ENCODE measurements around the gene FGFR1OP2. TPM values are rescaled to one million over a fixed set of nuclear protein-coding genes. Genes with fewer than 3 reads are reported as not detected.
"Not testable (repeated sequence)": the region's sequence is repeated elsewhere in the genome, so short reads cannot be mapped to it uniquely, and the experiment has no call there.

Gene FGFR1OP2
- total RNA-seq = 30.6 TPM
- long read RNA-seq, transcript FGFR1OP2-201 (7 exons, 2,924 nt) = major isoform, 15 of 22 reads
- long read RNA-seq, partial matches to known transcripts = 1 of 22 reads
- long read RNA-seq, other reads (novel, unspliced or antisense) = 0 of 22 reads

- DNase-seq (ENCODE audit: missing footprints) = peak; percentile 100
- ATAC-seq = peak; percentile 99
- intact Hi-C loops (cut with DNase I) = loop anchor here (1.0 kb wide), 2 partner anchors 73 to 76 kb away; partner anchors contain the start of gene TM7SF3
Observed at GRCh38 chr12:26937863-26938700, at the start of gene FGFR1OP2, which contains the start of gene INTS13. TSS of gene FGFR1OP2 (plus strand) at chr12:26938470. CDS start at chr12:26954159, 15,689 bp downstream. TSS of gene INTS13 (minus strand) at chr12:26937981. CDS start at chr12:26936803, 1,178 bp downstream.

DNA sequence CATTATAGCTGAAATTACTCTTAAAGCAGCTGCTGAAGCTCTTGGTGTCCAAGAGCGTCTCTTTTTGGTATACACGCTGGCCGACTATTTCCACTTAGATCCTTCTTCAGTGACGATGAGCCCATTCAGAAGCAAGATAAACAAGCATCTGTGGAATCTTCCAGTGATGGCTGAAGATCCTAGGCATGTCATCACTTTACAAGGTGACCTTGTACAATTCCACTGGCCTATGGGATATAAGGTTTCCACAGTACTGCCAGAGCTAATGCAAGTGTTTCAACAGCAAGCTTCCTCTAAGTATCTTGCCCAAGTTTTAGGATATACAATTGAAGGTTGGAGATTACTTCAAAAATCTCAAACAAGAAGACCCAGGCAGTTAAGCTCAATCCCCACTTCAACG lies 47.5 kb upstream of the FGFR1OP2 start:
- ATAC-seq (no peak), DNase-seq (ENCODE audit: missing footprints) (no peak)
- intact Hi-C loops (cut with DNase I) = no loop called here

GRCh38 chr12:26891704-26892103 lies 46.6 kb upstream of the FGFR1OP2 start:
- no peak for ATAC-seq
- intact Hi-C loops (cut with DNase I) = no loop called here
- DNase-seq (ENCODE audit: missing footprints) = no peak

DNA sequence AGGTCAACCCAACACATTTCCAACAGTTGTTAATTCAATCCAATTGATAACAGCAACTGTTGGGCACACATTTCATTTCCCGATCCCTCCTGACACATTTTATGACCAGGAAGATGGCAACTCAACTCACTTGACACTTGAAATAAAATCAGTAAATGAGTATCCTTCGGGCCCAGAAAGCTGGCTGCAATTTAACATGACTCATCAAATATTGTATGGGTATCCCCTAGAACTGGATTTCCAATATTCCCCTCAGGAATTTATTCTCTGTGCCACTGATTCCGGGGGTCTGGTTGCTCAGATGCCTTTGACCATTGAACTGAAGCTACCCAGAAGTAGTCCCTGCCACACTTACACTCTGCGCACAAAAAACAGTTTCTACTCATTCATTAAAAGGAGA lies 42.6 kb upstream of the FGFR1OP2 start:
- no peak for ATAC-seq
- DNase-seq (ENCODE audit: missing footprints) = no peak
- intact Hi-C loops (cut with DNase I) = no loop called here

GRCh38 chr12:26896913-26897312 lies 41.4 kb upstream of the FGFR1OP2 start:
- DNase-seq (ENCODE audit: missing footprints) (no peak), ATAC-seq (no peak)
- intact Hi-C loops (cut with DNase I) = no loop called here

GRCh38 chr12:26903396-26903795 lies 34.9 kb upstream of the FGFR1OP2 start:
- DNase-seq (ENCODE audit: missing footprints); intact Hi-C loops (cut with DNase I); ATAC-seq: not testable (repeated sequence)

DNA sequence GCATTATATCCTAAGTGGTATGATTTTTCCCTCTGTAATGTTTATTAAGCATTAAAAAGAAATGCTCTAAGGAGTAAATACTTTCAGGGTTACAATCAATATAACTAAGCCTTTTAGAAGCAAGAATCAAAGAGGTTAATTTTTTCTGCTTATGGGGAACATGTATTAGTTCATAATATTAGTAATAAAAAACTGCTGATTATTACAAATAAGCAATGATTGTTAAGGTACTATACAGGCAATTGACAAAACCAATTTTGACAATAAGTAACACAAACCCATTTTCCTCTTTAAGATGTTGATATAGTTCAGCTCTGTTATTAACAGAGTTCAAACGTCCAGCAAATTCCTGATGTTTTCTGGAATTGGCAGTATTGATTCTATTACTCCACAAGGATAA lies 32.2 kb upstream of the FGFR1OP2 start:
- intact Hi-C loops (cut with DNase I) = no loop called here
- no peak for DNase-seq (ENCODE audit: missing footprints)
- ATAC-seq = no peak

- ATAC-seq (no peak), DNase-seq (ENCODE audit: missing footprints) (no peak)
- intact Hi-C loops (cut with DNase I) = no loop called here
Observed at GRCh38 chr12:26906704-26907103, 31.6 kb upstream of the FGFR1OP2 start.

GRCh38 chr12:26918321-26919215 lies 19.7 kb upstream of the FGFR1OP2 start:
- intact Hi-C loops (cut with DNase I) = no loop called here

GRCh38 chr12:26919216-26919555 lies 19.1 kb upstream of the FGFR1OP2 start:
- DNase-seq (ENCODE audit: missing footprints) (no peak), ATAC-seq (no peak)
- intact Hi-C loops (cut with DNase I) = no loop called here

More at GRCh38 chr12:26918321-26919215, 19.7 kb upstream of the FGFR1OP2 start:
- ATAC-seq = no peak
- DNase-seq (ENCODE audit: missing footprints) = no peak

DNA sequence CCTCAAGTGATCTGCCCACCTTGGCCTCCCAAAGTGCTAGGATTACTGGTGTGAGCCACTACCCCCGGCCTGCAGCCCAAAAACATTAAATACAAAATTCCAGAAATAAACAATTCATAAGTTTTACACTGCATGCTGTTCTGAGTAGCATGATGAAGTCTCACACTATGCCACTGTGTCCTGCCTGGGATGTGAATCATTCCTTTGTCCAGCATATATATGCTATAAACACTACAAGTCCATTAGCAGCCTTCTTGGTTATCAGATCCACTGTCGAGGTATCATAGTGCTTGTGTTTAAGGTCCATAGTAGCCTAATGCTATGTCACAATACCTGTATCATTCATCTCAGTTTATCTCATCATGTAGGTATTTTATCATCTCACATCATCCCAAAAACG lies 16.4 kb upstream of the FGFR1OP2 start:
- DNase-seq (ENCODE audit: missing footprints) (no peak), ATAC-seq (no peak)
- intact Hi-C loops (cut with DNase I) = no loop called here

DNA sequence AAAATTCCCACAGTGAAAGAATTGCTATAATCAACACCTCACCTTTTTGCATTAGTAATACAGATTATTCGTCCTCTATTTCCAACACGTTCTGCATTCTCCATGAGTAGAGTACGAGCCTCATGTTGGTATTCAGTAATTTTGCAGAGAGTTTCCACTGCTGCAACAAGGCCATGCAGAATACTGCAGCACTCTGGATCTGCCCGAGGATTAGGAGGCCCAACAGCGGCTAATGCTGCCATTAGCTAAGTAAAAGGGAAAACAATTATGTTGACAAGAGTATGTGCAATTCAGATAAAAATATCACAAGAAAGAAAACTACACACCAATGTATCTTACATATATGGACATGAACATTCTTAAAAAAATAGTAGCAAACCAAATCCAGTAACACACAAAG lies 9.6 kb upstream of the FGFR1OP2 start:
- no peak for ATAC-seq
- intact Hi-C loops (cut with DNase I) = no loop called here
- no peak for DNase-seq (ENCODE audit: missing footprints)

- no peak for ATAC-seq
- DNase-seq (ENCODE audit: missing footprints) = no peak
- intact Hi-C loops (cut with DNase I) = no loop called here
Observed at GRCh38 chr12:26929590-26929989, 8.7 kb upstream of the FGFR1OP2 start.

- DNase-seq (ENCODE audit: missing footprints) = no peak
- intact Hi-C loops (cut with DNase I) = no loop called here
- ATAC-seq = no peak
Observed at GRCh38 chr12:26935636-26936378, 2.5 kb upstream of the FGFR1OP2 start.

DNA sequence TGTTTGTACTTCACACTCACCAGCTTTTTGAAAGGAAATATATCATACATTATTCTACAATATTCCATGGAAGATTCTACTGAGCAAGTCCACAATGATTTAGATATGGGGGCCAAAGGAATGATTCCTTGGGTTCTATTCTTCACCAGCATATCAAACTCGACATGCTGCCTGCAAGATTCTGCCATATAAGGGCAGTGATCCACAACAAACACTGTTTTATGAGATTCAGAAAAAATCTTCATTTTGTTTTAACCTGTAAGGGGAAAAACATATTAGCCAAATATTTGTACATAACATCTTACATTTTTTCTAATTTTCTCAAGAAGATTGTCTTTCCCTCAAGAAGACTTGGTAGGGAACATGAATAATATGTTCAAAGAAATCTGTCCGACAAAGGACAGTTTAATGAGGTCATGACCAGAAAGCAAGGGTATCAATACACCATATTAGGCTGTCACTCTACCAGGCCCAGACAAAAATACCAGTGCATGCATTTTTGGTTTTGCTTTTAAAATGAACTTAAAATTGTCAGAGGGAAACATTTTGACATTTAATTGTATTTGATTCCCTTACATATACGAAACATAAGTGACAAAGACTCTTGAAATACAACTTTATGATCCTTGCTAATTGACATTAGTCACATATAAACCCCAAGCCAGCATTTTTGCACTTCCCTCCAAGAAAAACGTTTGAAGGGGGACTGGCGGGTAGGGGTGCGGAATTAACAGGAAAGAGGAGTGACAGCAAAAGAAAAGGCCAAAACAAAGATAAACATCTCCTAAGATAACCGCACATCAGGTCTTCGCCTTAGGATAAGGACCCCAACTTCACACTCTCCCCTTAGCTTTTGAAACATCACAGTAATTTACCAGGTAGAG lies 1.5 kb upstream of the FGFR1OP2 start:
- intact Hi-C loops (cut with DNase I) = loop anchor here (1.0 kb wide), 1 partner anchor 74 kb away; no protein-coding TSS in a partner anchor
- ATAC-seq (no peak), DNase-seq (ENCODE audit: missing footprints) (no peak)

- intact Hi-C loops (cut with DNase I) = loop anchor here (1.0 kb wide), 1 partner anchor 74 kb away; no protein-coding TSS in a partner anchor
- DNase-seq (ENCODE audit: missing footprints) = no peak
Observed at GRCh38 chr12:26937443-26937862, 817 bp upstream of the FGFR1OP2 start.

DNA sequence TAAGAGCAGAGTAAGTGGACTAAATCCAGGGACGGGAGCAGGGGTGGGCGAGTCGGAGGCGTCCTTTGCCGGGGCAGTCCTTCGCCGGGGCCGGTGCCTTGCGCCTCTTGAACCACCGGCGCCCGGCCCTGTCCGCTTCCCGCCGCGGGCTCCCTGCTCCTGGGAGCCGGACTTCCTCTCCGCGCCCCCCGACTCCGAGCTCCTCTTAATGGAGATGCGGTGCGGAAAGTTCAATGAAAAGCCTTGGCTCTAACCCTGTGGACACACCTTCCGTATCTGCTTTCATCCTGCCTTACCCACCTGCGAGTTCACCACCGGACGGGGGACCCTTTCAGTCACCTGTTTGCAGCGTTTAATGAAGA lies 412 bp downstream of the FGFR1OP2 start:
- ATAC-seq (peak; percentile 29), DNase-seq (ENCODE audit: missing footprints) (no peak)

More at GRCh38 chr12:26937443-26937862, 817 bp upstream of the FGFR1OP2 start:
- ATAC-seq = no peak

More for the DNA sequence above, 412 bp downstream of the FGFR1OP2 start:
- intact Hi-C loops (cut with DNase I) = loop anchor here (1.0 kb wide), 1 partner anchor 76 kb away; the partner anchor contains the start of gene TM7SF3

All from Right ventricle myocardium inferior (tissue), 1 donor.